Dermis blood vessel endothelial cell (primary cell): Measurements from ENCODE around the gene BORCS6. TPM values are rescaled to one million over a fixed set of nuclear protein-coding genes. Genes with fewer than 3 reads are reported as not detected.

Experiments
- DNase-seq: peaks from one replicate; pipeline ENCODE4 v3.0.0; 2010
- total RNA-seq: library from RNA; depleted of rRNA; stranded (reverse); fragments of >200 nt; gene quantifications from 2 replicates; pipeline ENCODE4 v1.2.3, GENCODE V29; 2014

BORCS6 gene
- total RNA-seq, 1 donor from 2014 or later: 18.9 TPM

- no peak for DNase-seq
Observed at GRCh38 chr17:8154608-8155155, 35.3 kb downstream of the BORCS6 start.

GRCh38 chr17:8153957-8154607, 35.9 kb downstream of the BORCS6 start:
- DNase-seq: peak; percentile 99

GRCh38 chr17:8153525-8153956, 36.4 kb downstream of the BORCS6 start:
- DNase-seq: peak; percentile 97

- DNase-seq: no peak
Observed at GRCh38 chr17:8153031-8153451, 36.9 kb downstream of the BORCS6 start.

- peak; percentile 95 for DNase-seq
Observed at GRCh38 chr17:8152112-8152775, 37.7 kb downstream of the BORCS6 start, which contains the start of gene PER1. Gene PER1 (minus strand): TSS chr17:8152404. CDS start chr17:8150706, 1,698 bp downstream.

GRCh38 chr17:8151641-8152111, 38.3 kb downstream of the BORCS6 start:
- peak; percentile 74 for DNase-seq

- DNase-seq: peak; percentile 95
Observed at GRCh38 chr17:8151120-8151640, 38.8 kb downstream of the BORCS6 start.

- no peak for DNase-seq
Observed at GRCh38 chr17:8150194-8151119, 39.5 kb downstream of the BORCS6 start.

- DNase-seq: no peak
Observed at GRCh38 chr17:8149419-8150193, 40.4 kb downstream of the BORCS6 start.

GRCh38 chr17:8148560-8148959, 41.4 kb downstream of the BORCS6 start:
- no peak for DNase-seq

GRCh38 chr17:8147805-8148404, 42.1 kb downstream of the BORCS6 start:
- DNase-seq: no peak

- DNase-seq: no peak
Observed at GRCh38 chr17:8147141-8147804, 42.7 kb downstream of the BORCS6 start.

GRCh38 chr17:8146381-8147140, 43.4 kb downstream of the BORCS6 start:
- no peak for DNase-seq

GRCh38 chr17:8145811-8146210, 44.2 kb downstream of the BORCS6 start:
- DNase-seq: no peak

- no peak for DNase-seq
Observed at GRCh38 chr17:8144401-8145231, 45.4 kb downstream of the BORCS6 start.

- DNase-seq: no peak
Observed at GRCh38 chr17:8143581-8144400, 46.2 kb downstream of the BORCS6 start.

- no peak for DNase-seq
Observed at GRCh38 chr17:8142887-8143580, 46.9 kb downstream of the BORCS6 start.
